GDM1 (cell line): ENCODE results near the gene RIOK2.
A peak's percentile ranks its signal among the peaks of the same experiment; 100 is the strongest.
"Not testable (repeated sequence)": the region's sequence is repeated elsewhere in the genome, so short reads cannot be mapped to it uniquely, and the experiment has no call there.

Experiments used
- DNase-seq: peaks from one replicate; lab custom pipeline; 2025; lab: John Stamatoyannopoulos, UW

The RIOK2 gene

DNA sequence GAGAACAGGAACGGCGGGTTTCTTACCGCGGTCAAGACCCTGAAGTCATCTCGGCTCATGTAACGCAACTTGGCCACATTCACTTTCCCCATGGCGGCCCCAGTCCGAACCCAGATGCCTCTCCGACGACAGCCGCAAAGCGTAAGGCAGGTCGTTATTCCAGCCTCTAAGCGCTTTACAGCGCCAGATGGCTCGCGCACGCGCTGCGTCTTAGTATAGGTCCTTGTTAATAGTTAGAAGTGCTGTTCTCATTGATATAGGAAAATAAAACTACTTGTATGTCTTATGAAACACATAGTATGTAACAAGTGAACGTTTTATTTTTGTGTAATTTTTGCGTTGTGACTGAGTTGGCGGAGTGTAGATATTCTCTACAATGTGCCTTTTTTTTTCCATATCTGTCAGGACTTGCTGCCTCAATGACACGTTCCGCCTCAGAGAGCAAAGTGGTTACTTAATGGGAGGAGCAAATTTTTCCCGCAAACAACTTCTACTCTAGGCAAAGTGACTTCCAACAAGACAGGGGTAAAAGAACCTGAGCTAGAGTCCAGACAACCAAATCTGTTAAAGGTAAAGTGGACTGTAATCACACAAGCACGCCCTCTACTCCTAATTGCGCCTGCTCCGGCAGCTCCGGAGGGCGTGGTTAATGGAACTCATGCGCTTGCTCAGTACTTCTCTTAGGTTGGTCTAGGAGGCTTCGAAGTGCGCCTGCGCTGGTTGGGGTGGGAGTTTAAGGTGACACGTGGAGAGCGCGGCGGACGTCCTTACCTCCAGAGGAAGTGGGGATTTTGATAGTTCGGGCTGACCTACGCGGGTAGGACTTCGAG is at the start of gene RIOK2:
Gene RIOK2 (minus strand): TSS at position 148 of the 830 bp plus-strand sequence. CDS start 56 bp downstream, at position 92.
- DNase-seq: peak; percentile 93

DNA sequence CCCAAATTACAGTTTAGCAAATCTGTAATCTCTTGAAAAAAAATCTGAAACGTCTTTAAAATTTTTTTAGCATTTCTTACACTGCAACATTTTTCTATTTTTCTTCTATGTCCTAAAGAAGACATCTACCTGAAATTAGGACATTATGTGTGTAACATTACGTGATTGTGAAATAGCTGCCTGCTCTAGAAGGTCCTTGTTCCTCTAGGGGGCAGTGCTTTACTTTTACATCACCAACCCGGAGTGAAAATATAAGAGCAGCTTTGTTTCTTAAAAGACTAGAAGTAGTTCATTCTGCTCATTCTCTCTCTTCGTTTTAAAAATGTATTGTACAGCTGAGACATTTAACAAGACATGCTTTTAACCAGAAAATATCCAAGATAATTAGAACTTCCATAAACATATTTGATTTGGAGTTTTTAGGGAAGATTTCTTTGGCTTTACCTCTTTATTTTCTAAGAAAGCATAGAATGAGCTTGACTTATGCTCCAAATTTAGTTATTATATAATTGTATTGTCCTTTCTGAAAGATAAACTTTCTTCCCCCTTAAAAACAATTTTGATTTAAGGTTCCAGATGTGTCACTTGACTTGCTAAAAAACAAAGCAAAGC is 48.1 kb upstream of the RIOK2 start:
- DNase-seq: peak; percentile 31

DNA sequence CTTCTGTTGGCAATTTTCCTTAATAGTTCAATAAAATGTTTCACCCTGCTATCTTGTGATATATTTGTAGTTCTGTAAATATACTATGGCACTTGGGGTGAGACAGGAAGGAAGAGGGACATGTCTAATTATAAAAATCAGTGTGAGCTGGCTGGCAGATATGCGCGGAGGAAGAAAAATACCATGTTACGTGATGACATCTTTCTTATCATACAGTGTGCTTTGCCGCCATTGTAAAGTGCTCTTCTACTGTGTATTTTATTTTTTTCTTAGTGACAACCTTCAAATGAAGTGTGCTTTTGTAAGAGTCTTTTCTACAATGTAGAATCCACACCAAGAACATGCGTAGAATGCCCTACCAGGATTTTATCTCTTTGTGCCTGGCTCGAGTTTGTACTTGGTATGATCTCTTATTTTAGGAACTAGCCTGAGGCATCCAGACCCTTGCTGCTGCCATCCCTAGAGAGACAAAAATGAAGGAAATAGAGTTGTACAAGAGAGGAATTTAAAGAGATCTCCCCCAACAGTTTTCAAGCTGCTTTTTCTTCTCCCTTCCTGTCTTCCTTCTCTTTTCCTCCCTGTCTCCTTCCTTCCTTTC is 46.7 kb upstream of the RIOK2 start:
- no peak for DNase-seq

DNA sequence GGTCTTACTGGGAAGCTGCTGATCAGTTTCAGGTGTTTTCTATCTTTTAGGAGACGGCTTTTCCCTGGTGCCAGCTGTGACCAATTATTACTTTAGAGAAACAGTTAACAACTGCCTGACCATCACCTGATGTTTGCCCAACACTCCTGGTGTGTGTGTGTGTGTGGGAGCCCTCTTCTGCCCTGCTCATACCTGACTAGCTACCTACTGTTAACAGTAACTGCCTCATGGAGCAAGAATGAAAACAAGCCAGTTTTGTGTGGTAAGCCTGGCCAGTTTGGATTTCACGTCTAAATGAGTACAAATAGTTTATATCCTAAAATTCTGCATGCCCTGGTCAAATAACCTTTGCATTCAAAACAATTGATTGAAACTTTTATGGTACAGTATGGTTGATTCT is 46.1 kb upstream of the RIOK2 start:
- DNase-seq: no peak

DNA sequence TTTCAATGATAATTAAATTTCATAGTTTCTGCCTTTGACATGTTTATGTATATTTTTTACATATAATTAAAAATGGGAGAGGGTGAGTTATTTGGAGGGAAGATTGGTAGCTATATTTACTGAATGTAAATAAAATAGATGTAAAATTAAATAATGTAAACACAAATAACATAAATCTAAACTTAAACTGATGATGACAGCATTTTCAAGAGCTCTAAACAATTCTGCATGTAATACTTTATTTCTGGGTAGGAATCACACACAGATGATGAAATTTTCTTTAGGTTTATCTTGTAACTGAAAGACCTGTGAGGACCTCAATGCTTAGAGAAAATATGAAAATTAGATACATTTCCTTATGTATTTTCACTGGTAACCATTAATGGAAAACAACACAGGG is 42.2 kb upstream of the RIOK2 start:
- no peak for DNase-seq

DNA sequence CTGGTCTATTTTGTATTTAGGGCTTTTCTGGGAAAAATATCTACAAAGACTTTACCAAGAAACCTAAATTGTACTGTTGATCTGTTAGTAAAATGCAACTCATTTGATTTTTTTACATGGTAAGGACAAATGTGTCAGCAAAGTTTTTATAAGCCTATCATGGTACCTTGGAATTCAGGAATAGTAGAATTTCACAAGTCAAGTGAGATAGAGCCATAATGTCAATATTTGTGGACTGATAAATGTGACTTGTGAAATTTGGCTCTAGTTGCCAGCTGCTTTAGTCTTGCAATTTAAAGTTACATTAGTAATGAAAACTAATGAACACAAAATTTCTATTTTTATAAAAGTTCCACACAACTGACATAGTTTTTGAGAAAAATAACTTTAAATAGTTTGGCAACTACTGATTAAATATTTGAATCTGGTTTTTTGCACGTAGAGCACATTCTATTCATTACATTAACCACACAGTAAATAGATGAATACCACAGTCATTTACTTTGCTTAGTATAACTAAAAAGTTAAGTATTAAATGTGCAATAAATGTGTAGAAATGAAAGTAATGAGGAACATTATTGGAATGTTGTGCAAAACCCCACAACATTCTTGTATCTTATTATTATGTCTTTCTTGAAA is 41.2 kb upstream of the RIOK2 start:
- no peak for DNase-seq

DNA sequence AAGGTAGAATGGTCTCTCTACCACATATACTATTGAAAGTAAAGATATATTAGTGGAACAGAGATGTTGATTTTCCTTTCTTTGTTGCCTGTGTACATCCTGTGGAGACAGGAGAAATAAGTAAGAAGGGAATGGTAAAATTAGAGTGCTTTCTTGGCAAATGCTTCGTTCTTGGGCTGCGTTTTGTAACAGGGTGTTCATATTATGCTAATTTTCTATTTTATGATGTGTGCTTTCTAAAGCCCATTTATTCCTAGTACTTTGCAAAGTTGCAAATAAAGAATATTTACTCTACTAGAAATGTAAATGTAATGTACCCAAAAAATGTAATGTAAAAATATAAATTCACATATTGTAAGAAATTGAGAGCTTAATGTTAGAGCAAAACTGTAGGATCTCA is 40.5 kb upstream of the RIOK2 start:
- DNase-seq: no peak

DNA sequence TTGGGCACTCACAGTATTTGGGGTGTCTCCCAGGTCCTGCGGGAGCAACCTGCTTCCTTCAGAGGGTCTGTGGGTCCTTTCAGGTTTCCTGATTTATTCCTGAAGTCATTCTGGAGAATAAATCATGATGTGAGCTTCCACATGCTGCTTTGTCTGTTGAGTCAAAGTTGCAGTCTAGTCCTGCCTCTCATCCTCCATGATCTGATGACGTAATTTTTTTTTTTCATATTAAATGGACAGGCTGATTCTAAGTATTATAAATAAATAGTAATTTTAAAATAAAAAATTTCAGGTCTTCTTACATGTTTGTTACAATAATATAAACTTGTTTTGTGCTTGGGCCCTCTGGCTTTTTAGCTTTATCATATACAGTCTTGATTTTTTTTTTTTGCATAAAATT is 26.3 kb upstream of the RIOK2 start:
- DNase-seq: no peak

DNA sequence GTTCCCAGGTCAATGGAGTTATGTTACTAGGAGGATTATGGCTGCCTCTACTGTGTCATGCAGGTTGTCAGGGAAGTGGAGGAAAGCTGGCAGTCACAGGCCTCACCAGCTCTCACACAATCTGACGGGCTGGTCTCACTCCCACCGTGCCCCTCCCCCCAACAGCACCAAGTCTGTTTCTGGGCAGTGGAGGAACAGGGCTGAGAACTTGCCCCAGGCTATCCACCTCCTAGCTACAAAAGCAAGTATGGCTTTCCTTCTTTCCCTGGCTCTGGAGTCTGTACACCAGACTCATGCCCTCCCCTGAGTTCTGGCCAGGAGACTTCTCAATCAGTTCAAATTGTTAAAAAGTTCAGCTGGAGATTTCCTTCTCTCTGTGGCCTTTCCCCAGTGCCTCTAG is 25.7 kb upstream of the RIOK2 start:
- no peak for DNase-seq

DNA sequence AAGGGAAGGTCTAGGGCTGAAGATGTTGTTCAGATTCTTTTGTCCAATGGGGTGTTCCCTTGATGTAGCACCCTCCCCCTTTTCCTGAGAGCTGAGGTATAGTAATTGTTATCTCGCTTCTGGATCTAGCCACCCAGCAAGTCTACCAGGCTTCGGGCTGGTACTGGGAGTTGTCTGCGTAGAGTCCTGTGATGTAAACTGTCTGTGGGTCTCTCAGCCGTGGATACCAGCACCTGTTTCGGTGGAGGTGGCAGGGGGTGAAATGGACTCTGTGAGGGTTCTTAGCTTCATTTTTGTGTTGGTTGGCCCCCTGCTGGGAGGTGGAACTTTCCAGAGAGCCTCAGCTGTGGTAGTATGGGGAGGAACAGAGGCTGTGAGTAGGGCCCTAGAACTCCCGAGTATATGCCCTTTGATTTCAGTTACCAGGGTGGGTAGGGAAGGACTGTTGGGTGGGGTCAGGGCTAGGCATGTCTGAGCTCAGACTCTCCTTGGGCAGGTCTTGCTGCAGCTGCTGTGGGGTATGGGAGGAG is 25.2 kb upstream of the RIOK2 start:
- DNase-seq: no peak

DNA sequence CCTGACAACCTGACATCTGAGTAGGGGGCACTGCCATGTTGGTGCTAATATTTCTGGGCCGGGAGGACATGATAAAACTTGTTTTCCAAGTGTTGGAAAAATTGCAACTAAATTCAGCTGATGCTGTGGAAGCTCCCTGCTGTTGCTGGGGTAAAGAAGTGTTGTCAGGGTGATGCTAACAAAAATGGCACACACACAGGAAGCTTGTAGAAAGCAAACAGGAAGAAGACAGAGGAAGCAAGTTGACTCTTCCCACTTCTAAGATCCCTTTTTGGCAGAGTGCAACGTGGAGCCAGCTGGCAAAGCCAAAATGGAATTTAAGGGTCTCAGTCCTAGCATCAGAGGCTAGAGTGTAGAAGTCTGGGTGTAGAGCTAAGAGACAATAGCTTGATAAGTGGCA is 11.3 kb upstream of the RIOK2 start:
- no peak for DNase-seq

DNA sequence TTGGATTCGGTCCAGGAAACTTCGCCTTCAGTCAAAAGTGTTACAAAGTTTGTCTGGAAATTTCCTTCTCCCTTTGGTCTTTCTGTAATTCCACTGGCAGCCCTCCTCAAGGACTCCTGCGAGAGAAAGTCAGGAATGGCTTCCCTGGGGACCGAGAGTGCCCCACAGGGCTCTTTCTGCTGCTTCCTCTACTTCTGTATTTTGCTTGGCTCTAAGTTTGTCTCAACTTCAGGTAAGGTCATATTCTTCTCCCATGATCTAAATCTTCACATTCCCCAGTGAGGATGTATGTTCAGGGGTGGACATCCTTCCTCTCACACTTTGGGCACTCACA is 10.3 kb upstream of the RIOK2 start:
- DNase-seq: no peak

DNA sequence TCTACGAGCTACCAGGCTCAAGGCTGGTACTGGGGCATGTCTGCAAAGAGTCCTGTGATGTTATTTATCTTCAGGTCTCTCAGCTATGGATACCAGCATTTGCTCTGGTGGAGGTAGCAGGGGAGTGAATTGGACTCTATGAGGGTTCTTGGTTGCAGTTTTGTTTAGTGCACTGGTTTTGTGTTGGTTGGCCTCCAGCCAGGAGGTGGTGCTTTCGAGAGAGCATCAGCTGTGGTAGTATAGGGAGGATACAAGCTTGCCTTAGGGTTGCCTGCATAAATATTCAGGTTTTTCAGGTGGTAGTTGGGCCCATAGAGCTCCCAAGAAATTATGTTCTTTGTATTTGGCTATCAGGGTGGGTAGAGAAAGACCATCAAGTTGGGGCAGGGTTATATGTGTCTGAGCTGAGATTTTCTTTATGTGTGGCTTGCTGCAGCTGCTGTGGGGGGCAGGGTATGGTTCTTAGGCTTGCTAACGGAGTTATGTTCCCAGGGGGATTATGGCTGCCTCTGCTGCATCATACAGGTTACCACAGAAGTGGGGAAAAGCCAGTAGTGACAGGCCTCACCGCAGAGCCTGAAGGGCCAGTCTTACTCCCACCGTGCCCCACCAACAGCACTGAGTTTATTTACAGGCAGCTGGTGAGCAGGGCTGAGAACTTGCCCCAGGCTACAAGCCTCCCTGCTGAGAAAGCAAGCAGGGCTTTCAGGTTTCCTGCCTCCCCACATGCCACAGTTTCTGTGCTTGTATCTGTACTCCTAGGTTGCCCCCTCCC is 9.7 kb upstream of the RIOK2 start:
- no peak for DNase-seq

DNA sequence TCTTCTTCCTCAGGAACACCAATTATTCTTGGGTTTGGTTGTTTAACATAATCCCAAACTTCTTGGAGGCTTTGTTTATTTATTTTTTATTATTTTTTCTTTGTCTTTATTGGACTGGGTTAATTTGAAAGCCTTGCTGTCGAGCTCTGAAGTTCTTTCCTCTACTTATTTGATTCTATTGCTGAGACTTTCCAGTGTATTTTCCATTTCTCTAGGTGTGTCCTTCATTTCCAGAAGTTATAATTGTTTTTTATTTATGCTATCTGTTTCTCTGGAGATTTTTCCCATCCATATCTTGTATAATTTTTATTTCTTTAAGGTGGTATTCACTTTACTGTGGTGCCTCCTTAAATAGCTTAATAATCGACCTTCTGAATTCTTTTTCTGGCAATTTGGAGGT is 8.8 kb upstream of the RIOK2 start:
- no peak for DNase-seq

DNA sequence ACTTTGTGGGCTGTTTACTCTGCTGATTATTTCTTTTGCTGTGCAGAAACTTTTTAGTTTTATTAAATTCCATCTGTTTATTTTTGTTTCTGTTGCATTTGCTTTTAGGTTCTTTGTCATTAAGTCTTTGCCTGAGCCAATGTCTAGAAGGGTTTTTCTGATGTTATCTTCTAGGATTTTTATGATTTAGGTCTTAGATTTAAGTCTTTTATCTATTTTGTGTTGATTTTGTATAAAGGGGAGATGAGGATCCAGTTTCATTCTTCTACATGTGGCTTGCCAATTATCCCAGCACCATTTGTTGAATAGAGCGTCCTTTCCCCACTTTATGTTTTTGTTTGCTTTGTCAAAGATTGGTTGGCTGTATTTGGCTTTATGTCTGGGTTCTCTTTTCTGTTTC is 6.5 kb upstream of the RIOK2 start:
- not testable (repeated sequence) for DNase-seq

DNA sequence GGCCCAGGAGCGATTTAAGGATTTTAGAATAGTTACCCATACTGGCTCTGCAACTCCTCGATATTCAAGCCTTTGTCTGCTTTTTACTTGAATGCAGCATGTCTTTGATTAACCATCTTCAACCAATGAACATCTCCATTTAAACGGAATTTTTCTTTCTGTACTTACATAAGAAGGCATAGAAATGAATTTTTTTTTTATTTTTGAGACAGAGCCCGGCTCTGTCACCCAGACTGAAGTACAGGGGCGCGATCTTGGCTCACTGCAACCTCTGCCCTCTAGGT is 825 bp upstream of the RIOK2 start:
- no peak for DNase-seq

DNA sequence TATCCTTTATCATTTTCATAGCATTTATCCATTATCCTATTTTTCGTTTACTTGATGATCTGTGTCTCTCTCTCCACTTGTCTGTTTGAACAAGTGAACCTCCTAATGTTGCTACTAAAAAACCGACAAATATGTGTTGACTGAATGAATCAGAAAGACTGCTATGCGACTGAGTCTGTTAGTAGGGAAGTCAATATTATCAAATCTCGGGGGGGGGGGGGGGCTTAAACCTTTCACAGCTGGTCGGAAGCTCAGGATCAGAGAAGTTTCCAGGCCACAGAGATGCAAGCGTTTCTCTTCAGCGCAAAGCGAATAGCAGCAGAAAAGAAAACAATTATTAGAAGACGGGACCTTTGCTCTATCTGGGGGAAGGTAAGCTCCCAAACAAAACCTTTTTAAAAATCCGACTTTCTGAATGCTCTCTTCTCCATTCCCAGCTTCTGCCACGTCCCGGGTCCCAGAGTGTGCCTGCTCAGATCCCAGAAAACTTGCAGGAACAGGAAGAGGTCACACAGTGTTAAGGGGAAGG is 412 bp downstream of the RIOK2 start:
- no peak for DNase-seq

DNA sequence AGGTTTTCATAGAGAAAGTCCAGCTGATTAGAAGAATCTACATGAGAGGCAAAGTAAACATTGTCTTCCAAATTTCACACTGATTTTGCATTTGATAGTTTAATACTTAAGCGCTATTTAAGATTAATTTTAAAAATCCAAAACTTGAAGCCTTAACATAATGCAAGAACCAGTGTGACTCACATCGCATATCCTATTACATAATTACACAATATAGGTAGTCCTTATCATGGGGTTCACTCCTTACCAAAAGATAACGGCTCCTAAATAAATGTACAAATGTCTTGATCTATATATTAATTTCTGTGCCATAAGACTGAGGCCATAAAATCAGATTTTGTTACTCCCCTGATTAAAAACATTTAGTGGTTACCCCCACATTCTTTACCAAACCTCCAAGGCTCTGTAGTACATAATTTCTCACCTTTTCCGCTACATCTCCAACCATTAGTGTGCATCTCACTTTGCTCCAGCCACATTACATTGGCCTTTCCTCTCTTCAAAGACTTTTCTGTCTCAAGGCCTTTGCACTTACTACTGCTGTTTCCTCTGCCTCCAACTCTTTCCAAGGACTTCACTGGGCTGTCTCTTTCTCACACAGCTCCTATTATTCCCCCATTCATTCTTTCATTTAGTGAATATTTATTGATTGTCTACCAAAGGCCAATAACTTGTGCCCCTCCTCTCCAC is 1.0 kb downstream of the RIOK2 start:
- no peak for DNase-seq

DNA sequence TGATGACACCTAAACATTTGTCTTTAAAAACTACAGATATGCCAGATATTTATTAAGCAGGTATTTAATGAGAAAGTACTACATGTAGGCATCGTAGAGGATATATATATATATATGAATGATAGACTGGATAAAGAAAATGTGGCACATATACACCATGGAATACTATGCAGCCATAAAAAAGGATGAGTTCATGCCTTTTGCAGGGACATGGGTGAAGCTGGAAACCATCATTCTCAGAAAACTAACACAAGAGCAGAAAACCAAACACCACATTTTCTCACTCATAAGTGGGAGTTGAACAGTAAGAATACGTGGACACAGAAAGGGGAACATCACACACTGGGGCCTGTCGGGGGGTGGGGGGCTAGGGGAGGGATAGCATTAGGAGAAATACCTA is 3.6 kb downstream of the RIOK2 start:
- DNase-seq: not testable (repeated sequence)

DNA sequence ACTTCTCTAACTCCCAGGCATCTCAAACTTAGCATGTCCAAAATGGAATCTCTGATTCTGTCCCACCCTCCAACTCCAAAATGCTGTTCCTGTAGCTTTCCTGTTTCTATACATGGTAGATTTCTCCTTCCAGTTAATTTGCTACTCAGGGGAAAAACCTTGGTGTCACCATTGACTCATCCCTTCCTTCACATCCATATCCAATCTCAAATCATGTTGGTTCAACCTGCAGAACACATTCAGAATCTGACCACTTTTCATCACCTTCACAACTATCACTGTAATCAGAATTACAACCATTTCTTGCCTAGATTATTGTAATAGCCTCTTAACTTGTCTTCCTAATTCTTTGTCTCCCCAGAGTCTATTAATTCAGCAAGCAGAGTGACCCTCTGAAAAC is 10.8 kb downstream of the RIOK2 start:
- no peak for DNase-seq

DNA sequence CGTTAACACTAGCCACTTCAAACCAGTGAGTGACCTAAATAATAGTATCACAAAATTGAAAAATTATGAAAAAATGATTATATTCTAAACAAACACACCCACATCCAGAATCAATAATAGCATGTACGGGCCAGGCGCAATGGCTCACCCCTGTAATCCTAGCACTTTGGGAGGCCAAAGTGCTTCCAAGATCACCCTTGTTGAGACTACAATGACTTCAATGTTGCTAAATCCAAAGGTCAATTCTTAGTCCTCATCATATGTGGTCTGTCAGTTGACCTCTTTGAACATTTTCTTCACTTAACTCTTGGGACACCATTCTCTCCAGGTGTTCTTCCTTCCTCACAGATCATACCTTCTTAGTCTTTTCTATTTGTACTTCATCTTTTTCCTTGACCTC is 11.3 kb downstream of the RIOK2 start:
- no peak for DNase-seq
